Measurements from ENCODE around the gene MYO15A.

The MYO15A gene

DNA sequence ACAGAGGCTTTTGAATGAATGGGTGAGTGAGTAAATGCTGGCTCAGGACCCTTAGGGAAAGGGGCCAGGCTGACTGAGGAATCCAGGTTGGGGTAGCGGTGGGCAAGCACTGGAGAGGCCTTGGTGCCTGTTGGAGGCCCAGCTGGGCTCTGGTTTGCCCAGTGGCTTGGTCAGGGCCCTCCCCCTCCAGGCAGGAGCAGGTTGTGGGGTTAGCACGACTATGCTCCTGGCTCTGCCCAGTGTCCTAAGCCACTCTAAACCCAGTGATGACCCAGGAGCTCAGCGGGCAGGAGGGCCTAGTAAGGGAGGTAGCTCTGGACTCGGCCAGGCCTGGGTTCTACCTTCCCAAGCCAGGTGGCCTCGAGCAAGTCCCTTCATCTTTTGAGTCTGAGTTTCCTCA lies 7.5 kb downstream of the MYO15A start:
- in situ Hi-C loops (cut with MboI; ENCODE audit: low sequenced_read_pairs, unreplicated experiment), result no loop called here
- no peak for DNase-seq (ENCODE audit: low spot score)
- TF ChIP-seq, protein P1, sequence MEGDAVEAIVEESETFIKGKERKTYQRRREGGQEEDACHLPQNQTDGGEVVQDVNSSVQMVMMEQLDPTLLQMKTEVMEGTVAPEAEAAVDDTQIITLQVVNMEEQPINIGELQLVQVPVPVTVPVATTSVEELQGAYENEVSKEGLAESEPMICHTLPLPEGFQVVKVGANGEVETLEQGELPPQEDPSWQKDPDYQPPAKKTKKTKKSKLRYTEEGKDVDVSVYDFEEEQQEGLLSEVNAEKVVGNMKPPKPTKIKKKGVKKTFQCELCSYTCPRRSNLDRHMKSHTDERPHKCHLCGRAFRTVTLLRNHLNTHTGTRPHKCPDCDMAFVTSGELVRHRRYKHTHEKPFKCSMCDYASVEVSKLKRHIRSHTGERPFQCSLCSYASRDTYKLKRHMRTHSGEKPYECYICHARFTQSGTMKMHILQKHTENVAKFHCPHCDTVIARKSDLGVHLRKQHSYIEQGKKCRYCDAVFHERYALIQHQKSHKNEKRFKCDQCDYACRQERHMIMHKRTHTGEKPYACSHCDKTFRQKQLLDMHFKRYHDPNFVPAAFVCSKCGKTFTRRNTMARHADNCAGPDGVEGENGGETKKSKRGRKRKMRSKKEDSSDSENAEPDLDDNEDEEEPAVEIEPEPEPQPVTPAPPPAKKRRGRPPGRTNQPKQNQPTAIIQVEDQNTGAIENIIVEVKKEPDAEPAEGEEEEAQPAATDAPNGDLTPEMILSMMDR (IDR thresholded peaks at IDR 0.05; ENCODE audit: borderline replicate concordance, control extremely low read depth, extremely low read depth, insufficient read depth, missing control alignments), result no peak

DNA sequence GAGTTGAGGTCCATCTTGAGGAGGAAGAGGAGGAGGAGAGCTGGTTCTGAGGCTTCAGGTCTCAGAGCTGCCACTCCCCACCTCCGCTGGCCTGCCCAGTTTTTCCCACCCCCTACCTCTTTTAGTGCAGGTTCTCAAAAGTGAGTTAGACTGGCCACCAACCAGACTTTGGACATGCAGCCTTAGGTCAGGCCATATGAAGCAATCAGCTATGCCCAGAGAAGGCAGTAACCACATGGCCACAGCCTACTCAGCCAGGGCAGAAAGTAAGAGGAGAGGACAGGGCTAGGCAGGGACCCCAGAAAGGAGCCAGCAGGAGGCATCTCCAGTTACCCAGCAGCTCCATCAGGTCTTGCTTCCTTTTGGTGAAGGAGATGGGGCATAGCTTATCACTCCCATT lies 9.0 kb downstream of the MYO15A start:
- DNase-seq (ENCODE audit: low spot score), result no peak
- TF ChIP-seq, protein P1 (IDR thresholded peaks at IDR 0.05; ENCODE audit: borderline replicate concordance, control extremely low read depth, extremely low read depth, insufficient read depth, missing control alignments), result no peak
- in situ Hi-C loops (cut with MboI; ENCODE audit: low sequenced_read_pairs, unreplicated experiment), result no loop called here

DNA sequence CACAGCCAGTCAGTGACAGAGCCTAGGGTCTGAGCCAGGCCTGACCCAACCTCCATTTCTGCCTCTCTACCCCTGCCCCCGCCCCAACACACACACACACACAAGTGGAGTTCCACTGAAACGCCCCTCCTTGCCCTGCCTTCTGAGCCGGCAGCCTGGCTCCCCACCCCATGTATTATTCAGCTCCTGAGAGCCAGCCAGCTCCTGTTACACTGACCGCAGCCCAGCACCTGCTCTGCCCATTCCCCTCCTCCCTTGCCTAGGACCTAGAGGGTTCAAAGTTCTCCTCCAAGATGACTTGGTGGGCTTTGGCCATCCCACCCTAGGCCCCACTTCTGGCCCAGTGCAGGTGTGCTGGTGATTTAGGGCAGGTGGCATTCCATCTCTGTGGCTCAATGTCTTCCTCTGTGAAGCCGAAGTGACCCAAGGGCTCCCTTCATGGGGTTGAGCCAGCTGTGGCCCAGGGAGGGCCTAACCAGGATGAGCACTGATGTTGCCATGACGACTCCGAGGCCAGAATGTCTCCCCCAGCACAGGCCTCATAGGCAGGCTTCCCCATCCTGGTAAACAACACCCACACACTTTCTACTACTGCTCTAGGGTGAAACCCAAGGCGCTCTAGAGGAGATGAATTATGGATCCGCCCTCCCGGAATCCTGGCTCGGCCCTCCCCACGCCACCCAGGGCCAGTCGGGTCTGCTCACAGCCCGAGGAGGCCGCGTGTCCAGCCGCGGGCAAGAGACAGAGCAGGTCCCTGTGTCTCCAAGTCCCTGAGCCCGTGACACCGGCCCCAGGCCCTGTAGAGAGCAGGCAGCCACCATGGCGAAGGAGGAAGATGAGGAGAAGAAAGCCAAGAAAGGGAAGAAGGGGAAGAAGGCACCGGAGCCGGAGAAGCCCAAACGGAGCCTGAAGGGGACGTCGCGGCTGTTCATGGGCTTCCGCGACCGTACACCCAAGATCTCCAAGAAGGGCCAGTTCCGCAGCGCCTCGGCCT lies 9.7 kb downstream of the MYO15A start:
- TF ChIP-seq, protein P1 (IDR thresholded peaks at IDR 0.05; ENCODE audit: borderline replicate concordance, control extremely low read depth, extremely low read depth, insufficient read depth, missing control alignments), result no peak
- no peak for DNase-seq (ENCODE audit: low spot score)
- in situ Hi-C loops (cut with MboI; ENCODE audit: low sequenced_read_pairs, unreplicated experiment), result no loop called here

DNA sequence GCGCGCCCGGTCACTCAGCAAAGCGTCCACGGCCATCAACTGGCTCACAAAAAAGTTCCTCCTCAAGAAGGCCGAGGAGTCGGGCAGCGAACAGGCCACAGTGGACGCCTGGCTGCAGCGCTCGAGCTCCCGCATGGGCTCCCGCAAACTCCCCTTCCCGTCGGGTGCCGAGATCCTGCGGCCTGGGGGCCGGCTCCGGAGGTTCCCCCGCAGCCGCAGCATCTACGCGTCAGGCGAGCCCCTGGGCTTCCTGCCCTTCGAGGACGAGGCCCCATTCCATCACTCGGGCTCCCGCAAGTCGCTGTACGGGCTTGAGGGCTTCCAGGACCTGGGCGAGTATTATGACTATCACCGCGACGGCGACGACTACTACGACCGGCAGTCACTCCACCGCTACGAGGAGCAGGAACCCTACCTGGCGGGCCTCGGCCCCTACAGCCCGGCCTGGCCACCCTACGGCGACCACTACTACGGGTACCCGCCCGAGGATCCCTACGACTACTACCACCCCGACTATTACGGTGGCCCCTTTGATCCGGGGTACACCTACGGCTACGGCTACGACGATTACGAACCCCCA lies 10.7 kb downstream of the MYO15A start:
- in situ Hi-C loops (cut with MboI; ENCODE audit: low sequenced_read_pairs, unreplicated experiment), result no loop called here
- no peak for DNase-seq (ENCODE audit: low spot score)
- TF ChIP-seq, protein P1 (IDR thresholded peaks at IDR 0.05; ENCODE audit: borderline replicate concordance, control extremely low read depth, extremely low read depth, insufficient read depth, missing control alignments), result no peak

DNA sequence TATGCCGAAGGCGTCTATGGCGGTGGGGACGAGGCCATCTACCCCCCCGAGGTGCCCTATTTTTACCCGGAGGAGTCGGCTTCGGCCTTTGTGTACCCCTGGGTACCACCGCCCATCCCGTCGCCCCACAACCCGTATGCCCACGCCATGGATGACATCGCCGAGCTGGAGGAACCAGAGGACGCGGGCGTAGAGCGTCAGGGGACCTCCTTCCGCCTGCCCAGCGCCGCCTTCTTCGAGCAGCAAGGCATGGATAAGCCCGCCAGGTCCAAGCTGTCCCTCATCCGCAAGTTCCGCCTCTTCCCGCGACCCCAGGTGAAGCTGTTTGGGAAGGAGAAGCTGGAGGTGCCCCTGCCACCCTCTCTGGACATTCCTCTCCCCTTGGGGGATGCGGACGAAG lies 11.4 kb downstream of the MYO15A start:
- in situ Hi-C loops (cut with MboI; ENCODE audit: low sequenced_read_pairs, unreplicated experiment), result no loop called here
- TF ChIP-seq, protein P1 (IDR thresholded peaks at IDR 0.05; ENCODE audit: borderline replicate concordance, control extremely low read depth, extremely low read depth, insufficient read depth, missing control alignments), result no peak

DNA sequence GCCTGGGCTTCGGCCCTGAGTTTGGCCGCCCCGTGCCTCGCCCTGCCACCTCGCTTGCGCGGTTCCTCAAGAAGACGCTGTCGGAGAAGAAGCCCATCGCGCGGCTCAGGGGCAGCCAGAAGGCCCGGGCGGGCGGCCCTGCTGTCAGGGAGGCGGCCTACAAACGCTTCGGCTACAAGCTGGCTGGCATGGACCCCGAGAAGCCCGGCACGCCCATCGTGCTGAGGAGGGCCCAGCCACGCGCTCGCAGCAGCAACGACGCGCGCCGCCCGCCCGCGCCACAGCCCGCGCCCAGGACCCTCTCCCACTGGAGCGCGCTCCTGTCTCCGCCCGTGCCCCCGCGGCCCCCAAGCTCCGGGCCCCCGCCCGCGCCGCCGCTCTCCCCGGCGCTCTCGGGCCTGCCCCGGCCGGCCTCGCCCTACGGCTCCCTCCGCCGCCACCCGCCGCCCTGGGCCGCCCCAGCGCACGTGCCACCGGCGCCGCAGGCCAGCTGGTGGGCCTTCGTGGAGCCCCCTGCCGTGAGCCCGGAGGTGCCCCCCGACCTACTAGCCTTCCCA lies 12.0 kb downstream of the MYO15A start:
- DNase-seq (ENCODE audit: low spot score), result no peak
- in situ Hi-C loops (cut with MboI; ENCODE audit: low sequenced_read_pairs, unreplicated experiment), result no loop called here

More for the DNA sequence above, 11.4 kb downstream of the MYO15A start:
- no peak for DNase-seq (ENCODE audit: low spot score)

More for the DNA sequence above, 12.0 kb downstream of the MYO15A start:
- TF ChIP-seq, protein P1 (IDR thresholded peaks at IDR 0.05; ENCODE audit: borderline replicate concordance, control extremely low read depth, extremely low read depth, insufficient read depth, missing control alignments), result no peak
